Activated CD8-positive, alpha-beta memory T cell treated with anti-CD3 and anti-CD28 coated beads, Interleukin-2, amount 10 ng/mL, durations not matched to agents 7 days and 5 days (primary cell): ENCODE results near the gene RBM23. TPM values are rescaled to one million over a fixed set of nuclear protein-coding genes. Genes with fewer than 3 reads are reported as not detected.

Experiments used
- ATAC-seq: fragments of 150-1000 bp; cut with Tn5 transposase; one replicate; pipeline ENCODE4 v1.10.0; 2021; ENCODE audit warnings: moderate library complexity
- CTCF ChIA-PET: fragments of 350-600 bp; sonication (Branson Sonifier 250); formaldehyde crosslinking; loops from one replicate; lab custom pipeline; 2021; ENCODE audit warnings: antibody characterized with exemption; lab: Charles Lee
- DNase-seq: peaks from one replicate; pipeline ENCODE4 v3.0.0-alpha.2; 2020
- H3K27ac Mint-ChIP-seq: one replicate; pipeline ENCODE4 v1.8.0; 2021; ENCODE audit warnings: mild to moderate bottlenecking, mixed read lengths
- H3K27me3 Mint-ChIP-seq: one replicate; pipeline ENCODE4 v1.8.0; 2021; ENCODE audit warnings: mixed read lengths
- H3K36me3 Mint-ChIP-seq: one replicate; pipeline ENCODE4 v1.8.0; 2021; ENCODE audit warnings: mild to moderate bottlenecking, mixed read lengths
- H3K4me1 Mint-ChIP-seq: one replicate; pipeline ENCODE4 v1.8.0; 2021; ENCODE audit warnings: mixed read lengths
- H3K4me3 Mint-ChIP-seq: one replicate; pipeline ENCODE4 v1.8.0; 2021; ENCODE audit warnings: mild to moderate bottlenecking, moderate library complexity, mixed read lengths
- H3K9me3 Mint-ChIP-seq: one replicate; pipeline ENCODE4 v1.8.0; 2022; ENCODE audit warnings: low read depth, mixed read lengths
- total RNA-seq, 2 experiments: library from RNA; stranded (reverse); gene quantifications; one replicate each; pipeline ENCODE4 v1.2.3, GENCODE V29; 2021

The RBM23 gene
- total RNA-seq, 2 experiments from 2014 or later, result 82.9 to 96.7 TPM

GRCh38 chr14:22908601-22909000 lies 10.3 kb downstream of the RBM23 start:
- DNase-seq, result no peak
- Mint-ChIP-seq H3K36me3 (peaks cover 42% of the 10 kb centered on the region), H3K4me1 (peaks cover 12% of the 10 kb centered on the region), H3K27ac (no peak overlapping the region), H3K27me3 (no peaks in the 10 kb centered on the region), H3K9me3 (no peaks in the 10 kb centered on the region), H3K4me3 (no peak overlapping the region)
- no peak for ATAC-seq
- CTCF ChIA-PET, result interaction anchor here (2.1 kb wide), 1 partner anchor 78 kb away, joined by 5 read pairs; no protein-coding TSS in a partner anchor

- peaks cover 49% of the 10 kb centered on the region for H3K36me3 Mint-ChIP-seq
- CTCF ChIA-PET, result interaction anchor here (1.1 to 2.1 kb wide), 3 partner anchors 9 to 79 kb away, joined by 3 to 5 read pairs (median 4); no protein-coding TSS in a partner anchor
- no peaks in the 10 kb centered on the region for H3K9me3 Mint-ChIP-seq
- DNase-seq (no peak), ATAC-seq (no peak)
- H3K27ac Mint-ChIP-seq, result no peak overlapping the region
- no peaks in the 10 kb centered on the region for H3K27me3 Mint-ChIP-seq
- H3K4me1 Mint-ChIP-seq, result peaks cover 10% of the 10 kb centered on the region
- no peak overlapping the region for H3K4me3 Mint-ChIP-seq
These were observed 11.5 kb downstream of the RBM23 start for GRCh38 chr14:22907429-22907828.

GRCh38 chr14:22906073-22906472 lies 12.9 kb downstream of the RBM23 start:
- Mint-ChIP-seq H3K27me3 (no peaks in the 10 kb centered on the region), H3K4me1 (peaks cover 8% of the 10 kb centered on the region), H3K27ac (no peak overlapping the region), H3K9me3 (no peaks in the 10 kb centered on the region), H3K4me3 (no peak overlapping the region), H3K36me3 (peaks cover 50% of the 10 kb centered on the region)
- no peak for ATAC-seq
- DNase-seq, result no peak
- CTCF ChIA-PET, result interaction anchor here (1.1 to 1.4 kb wide), 2 partner anchors 10 to 34 kb away, joined by 3 to 7 read pairs; no protein-coding TSS in a partner anchor

- no peak for ATAC-seq
- Mint-ChIP-seq H3K4me3 (no peak overlapping the region), H3K4me1 (peaks cover 12% of the 10 kb centered on the region), H3K9me3 (no peaks in the 10 kb centered on the region), H3K27ac (no peak overlapping the region), H3K27me3 (no peaks in the 10 kb centered on the region), H3K36me3 (peaks cover 51% of the 10 kb centered on the region)
- no peak for DNase-seq
- CTCF ChIA-PET, result interaction anchor here (1.1 to 1.4 kb wide), 2 partner anchors 10 to 33 kb away, joined by 3 to 7 read pairs; no protein-coding TSS in a partner anchor
These were observed 13.3 kb downstream of the RBM23 start for GRCh38 chr14:22905627-22906026.

GRCh38 chr14:22903742-22904087 lies 15.2 kb downstream of the RBM23 start:
- Mint-ChIP-seq H3K9me3 (no peaks in the 10 kb centered on the region), H3K36me3 (peaks cover 46% of the 10 kb centered on the region), H3K4me3 (no peak overlapping the region), H3K4me1 (peaks cover 11% of the 10 kb centered on the region), H3K27ac (no peak overlapping the region), H3K27me3 (no peaks in the 10 kb centered on the region)
- ATAC-seq (no peak), DNase-seq (no peak)
- CTCF ChIA-PET, result interaction anchor here (1.0 to 6.7 kb wide), 6 partner anchors 14 to 333 kb away, joined by 3 to 68 read pairs (median 22); partner anchors contain the start of genes LRP10, PRMT5 and RBM23

GRCh38 chr14:22901799-22902198 lies 17.1 kb downstream of the RBM23 start:
- Mint-ChIP-seq H3K9me3 (no peaks in the 10 kb centered on the region), H3K4me1 (peaks cover 18% of the 10 kb centered on the region), H3K4me3 (no peak overlapping the region), H3K27me3 (no peaks in the 10 kb centered on the region), H3K27ac (peak overlapping the region; percentile 20), H3K36me3 (peaks cover 48% of the 10 kb centered on the region)
- ATAC-seq, result no peak
- DNase-seq, result no peak
- CTCF ChIA-PET, result interaction anchor here (1.0 to 6.7 kb wide), 14 partner anchors 9 to 341 kb away, joined by 3 to 68 read pairs (median 6); partner anchors contain the start of genes LRP10 and RBM23

- Mint-ChIP-seq H3K27ac (peak overlapping the region; percentile 61), H3K9me3 (no peaks in the 10 kb centered on the region), H3K36me3 (peaks cover 40% of the 10 kb centered on the region), H3K4me3 (no peak overlapping the region), H3K27me3 (no peaks in the 10 kb centered on the region), H3K4me1 (peaks cover 18% of the 10 kb centered on the region)
- ATAC-seq (peak; percentile 87), DNase-seq (peak; percentile 71)
- CTCF ChIA-PET, result interaction anchor here (0.7 to 6.7 kb wide), 24 partner anchors 8 to 343 kb away, joined by 3 to 68 read pairs (median 5); partner anchors contain the start of genes ACIN1, DAD1, LRP10 and RBM23
These were observed 18.7 kb downstream of the RBM23 start for GRCh38 chr14:22900081-22900799.

GRCh38 chr14:22898302-22899090 lies 20.5 kb downstream of the RBM23 start:
- CTCF ChIA-PET, result interaction anchor here (1.3 to 6.7 kb wide), 5 partner anchors 9 to 328 kb away, joined by 4 to 68 read pairs (median 49); partner anchors contain the start of genes LRP10 and RBM23
- no peak overlapping the region for H3K27ac Mint-ChIP-seq

GRCh38 chr14:22897357-22897756 lies 21.6 kb downstream of the RBM23 start:
- DNase-seq (no peak), ATAC-seq (no peak)
- H3K27ac Mint-ChIP-seq, result no peak overlapping the region
- peaks cover 23% of the 10 kb centered on the region for H3K36me3 Mint-ChIP-seq
- CTCF ChIA-PET, result interaction anchor here (0.7 to 2.4 kb wide), 3 partner anchors 12 to 1279 kb away, joined by 4 to 9 read pairs (median 4); no protein-coding TSS in a partner anchor
- peaks cover 18% of the 10 kb centered on the region for H3K4me1 Mint-ChIP-seq
- H3K4me3 Mint-ChIP-seq, result no peak overlapping the region
- no peaks in the 10 kb centered on the region for H3K9me3 Mint-ChIP-seq
- no peaks in the 10 kb centered on the region for H3K27me3 Mint-ChIP-seq

More at GRCh38 chr14:22898302-22899090, 20.5 kb downstream of the RBM23 start:
- Mint-ChIP-seq H3K9me3 (no peaks in the 10 kb centered on the region), H3K36me3 (peaks cover 31% of the 10 kb centered on the region), H3K4me3 (no peak overlapping the region), H3K4me1 (peaks cover 18% of the 10 kb centered on the region), H3K27me3 (no peaks in the 10 kb centered on the region)
- DNase-seq (no peak), ATAC-seq (peak; percentile 43)

- peaks cover 20% of the 10 kb centered on the region for H3K36me3 Mint-ChIP-seq
- no peak overlapping the region for H3K4me3 Mint-ChIP-seq
- H3K4me1 Mint-ChIP-seq, result peaks cover 18% of the 10 kb centered on the region
- no peak for ATAC-seq
- no peaks in the 10 kb centered on the region for H3K27me3 Mint-ChIP-seq
- DNase-seq, result no peak
- H3K27ac Mint-ChIP-seq, result no peak overlapping the region
- CTCF ChIA-PET, result interaction anchor here (1.1 to 2.4 kb wide), 6 partner anchors 11 to 1279 kb away, joined by 4 to 9 read pairs (median 7); no protein-coding TSS in a partner anchor
- no peaks in the 10 kb centered on the region for H3K9me3 Mint-ChIP-seq
These were observed 22.2 kb downstream of the RBM23 start for GRCh38 chr14:22896760-22897159.

GRCh38 chr14:22896356-22896755 lies 22.6 kb downstream of the RBM23 start:
- no peak overlapping the region for H3K27ac Mint-ChIP-seq
- CTCF ChIA-PET, result interaction anchor here (0.7 to 2.4 kb wide), 7 partner anchors 11 to 1278 kb away, joined by 3 to 9 read pairs (median 7); no protein-coding TSS in a partner anchor
- DNase-seq (no peak), ATAC-seq (no peak)
- no peaks in the 10 kb centered on the region for H3K9me3 Mint-ChIP-seq
- H3K27me3 Mint-ChIP-seq, result no peaks in the 10 kb centered on the region
- peaks cover 17% of the 10 kb centered on the region for H3K4me1 Mint-ChIP-seq
- H3K4me3 Mint-ChIP-seq, result no peak overlapping the region
- peaks cover 17% of the 10 kb centered on the region for H3K36me3 Mint-ChIP-seq

- DNase-seq (no peak), ATAC-seq (no peak)
- H3K9me3 Mint-ChIP-seq, result no peaks in the 10 kb centered on the region
- peaks cover 10% of the 10 kb centered on the region for H3K4me1 Mint-ChIP-seq
- no peak overlapping the region for H3K4me3 Mint-ChIP-seq
- no peak overlapping the region for H3K27ac Mint-ChIP-seq
- CTCF ChIA-PET, result interaction anchor here (1.4 to 2.4 kb wide), 5 partner anchors 10 to 76 kb away, joined by 4 to 9 read pairs (median 7); no protein-coding TSS in a partner anchor
- H3K36me3 Mint-ChIP-seq, result peaks cover 10% of the 10 kb centered on the region
- no peaks in the 10 kb centered on the region for H3K27me3 Mint-ChIP-seq
These were observed 23.5 kb downstream of the RBM23 start for GRCh38 chr14:22895402-22895801.

- H3K9me3 Mint-ChIP-seq, result no peaks in the 10 kb centered on the region
- no peak for DNase-seq
- H3K4me1 Mint-ChIP-seq, result peaks cover 16% of the 10 kb centered on the region
- H3K27ac Mint-ChIP-seq, result no peak overlapping the region
- no peaks in the 10 kb centered on the region for H3K27me3 Mint-ChIP-seq
- CTCF ChIA-PET, result interaction anchor here (1.1 to 1.3 kb wide), 2 partner anchors 21 to 338 kb away, joined by 3 to 6 read pairs; partner anchors contain the start of gene LRP10
- peaks cover 9% of the 10 kb centered on the region for H3K36me3 Mint-ChIP-seq
- no peak overlapping the region for H3K4me3 Mint-ChIP-seq
- no peak for ATAC-seq
These were observed 25.2 kb downstream of the RBM23 start for GRCh38 chr14:22893706-22894105.
